CD14-positive monocyte (primary cell): ENCODE data around the gene DCTN2. TPM values are rescaled to one million over a fixed set of nuclear protein-coding genes. Genes with fewer than 3 reads are reported as not detected.

Experiments
- DNase-seq, 3 donors: peaks; one replicate each; pipeline ENCODE4 v3.0.0-alpha.2; 2011 to 2022
- H2AFZ ChIP-seq: 2 replicates; pipeline ENCODE4 v1.6.0; 2012; ENCODE audit warnings: mild to moderate bottlenecking, low read depth, low read length, inconsistent platforms; ENCODE audit not compliant: insufficient read depth, poor library complexity, severe bottlenecking
- H3K27ac ChIP-seq, 2 donors: 1 replicate in 1 of 2; 2 replicates in 1 of 2; pipeline ENCODE4 v1.5.1; 2012 to 2013; ENCODE audit warnings: low read length in 2 of 2, control low read depth in 1 of 2, inconsistent platforms in 1 of 2, low read depth in 1 of 2, mild to moderate bottlenecking in 1 of 2
- H3K27me3 ChIP-seq, 2 donors: one replicate each; pipeline versions ENCODE4 v1.6.0 to v1.6.1; 2011 to 2013; ENCODE audit warnings: low read length in 2 of 2; ENCODE audit not compliant: control insufficient read depth in 2 of 2, insufficient read depth in 2 of 2
- H3K36me3 ChIP-seq, 2 donors: replicated peaks in 1 of 2; 1 replicate in 1 of 2; 2 replicates in 1 of 2; pipeline versions ENCODE4 v1.5.1 to v1.6.1; 2012 to 2013; ENCODE audit warnings: low read length in 2 of 2, control low read depth in 1 of 2, inconsistent platforms in 1 of 2, mild to moderate bottlenecking in 1 of 2; ENCODE audit not compliant: insufficient read depth in 2 of 2, control insufficient read depth in 1 of 2
- H3K4me1 ChIP-seq, 2 donors: 1 replicate in 1 of 2; 2 replicates in 1 of 2; pipeline versions ENCODE4 v1.5.1 to v1.6.1; 2012 to 2013; ENCODE audit warnings: low read length in 2 of 2, control low read depth in 1 of 2, inconsistent platforms in 1 of 2, mild to moderate bottlenecking in 1 of 2, moderate library complexity in 1 of 2; ENCODE audit not compliant: insufficient read depth in 2 of 2, control insufficient read depth in 1 of 2
- H3K4me2 ChIP-seq: replicated peaks from 2 replicates; pipeline ENCODE3; 2012; ENCODE audit warnings: low read length, moderate library complexity, mild to moderate bottlenecking; ENCODE audit not compliant: poor library complexity, severe bottlenecking; ENCODE audit errors: extremely low read depth
- H3K4me3 ChIP-seq, 3 experiments: fragments of 200-600 bp in 1 of 3; sonication (generic) in 1 of 3; replicated peaks in 1 of 3; 1 replicate in 2 of 3; 2 replicates in 1 of 3; pipeline ENCODE4 v1.5.1; 2011 to 2013; ENCODE audit warnings: low read length in 3 of 3, mild to moderate bottlenecking in 3 of 3, control low read depth in 2 of 3, low read depth in 2 of 3, inconsistent platforms in 1 of 3, moderate library complexity in 1 of 3
- H3K79me2 ChIP-seq: 2 replicates; pipeline ENCODE4 v1.6.0; 2012; ENCODE audit warnings: mild to moderate bottlenecking, control low read depth, inconsistent platforms, low read length, moderate library complexity; ENCODE audit not compliant: insufficient read depth
- H3K9ac ChIP-seq: 2 replicates; pipeline ENCODE4 v1.6.0; 2017; ENCODE audit warnings: low read length, mild to moderate bottlenecking; ENCODE audit not compliant: insufficient read depth, poor library complexity, severe bottlenecking
- H3K9me3 ChIP-seq, 2 donors: replicated peaks in 1 of 2; 1 replicate in 1 of 2; 2 replicates in 1 of 2; pipeline versions ENCODE4 v1.5.1 to v1.6.1; 2012 to 2013; ENCODE audit warnings: low read length in 2 of 2, control low read depth in 1 of 2; ENCODE audit not compliant: control insufficient read depth in 1 of 2, insufficient read depth in 1 of 2
- H4K20me1 ChIP-seq: 2 replicates; pipeline ENCODE4 v1.6.0; 2012; ENCODE audit warnings: mild to moderate bottlenecking, low read length, control low read depth, moderate library complexity; ENCODE audit not compliant: insufficient read depth
- H3K27ac Mint-ChIP-seq, 7 donors: one replicate each; pipeline ENCODE4 v1.8.0; 2020; ENCODE audit warnings: mild to moderate bottlenecking in 7 of 7, mixed read lengths in 7 of 7, moderate library complexity in 6 of 7, inconsistent platforms in 2 of 7
- H3K27me3 Mint-ChIP-seq, 3 donors: one replicate each; pipeline ENCODE4 v1.8.0; 2021 to 2022; ENCODE audit warnings: low read depth in 3 of 3, mild to moderate bottlenecking in 3 of 3, mixed read lengths in 3 of 3, moderate library complexity in 3 of 3, inconsistent platforms in 1 of 3
- H3K36me3 Mint-ChIP-seq, 2 donors: one replicate each; pipeline ENCODE4 v1.8.0; 2020; ENCODE audit warnings: mixed read lengths in 2 of 2, inconsistent platforms in 1 of 2, mild to moderate bottlenecking in 1 of 2
- H3K4me1 Mint-ChIP-seq: one replicate; pipeline ENCODE4 v1.8.0; 2020; ENCODE audit warnings: mild to moderate bottlenecking, mixed read lengths
- H3K4me3 Mint-ChIP-seq, 2 donors: one replicate each; pipeline ENCODE4 v1.8.0; 2020; ENCODE audit warnings: mild to moderate bottlenecking in 2 of 2, mixed read lengths in 2 of 2, moderate library complexity in 1 of 2
- H3K9me3 Mint-ChIP-seq, 7 donors: one replicate each; pipeline ENCODE4 v1.8.0; 2020 to 2022; ENCODE audit warnings: mixed read lengths in 7 of 7, mild to moderate bottlenecking in 6 of 7, moderate library complexity in 6 of 7, inconsistent platforms in 2 of 7
- WGBS: methylation state at CpG from one replicate; pipeline ENCODE4 v1.1.5; 2013; ENCODE audit warnings: missing lambda C conversion rate; ENCODE audit not compliant: insufficient coverage; 5-methylcytosine and 5-hydroxymethylcytosine counted together
- intact Hi-C, 2 donors: fragments of 100-400 bp; cut with micrococcal nuclease; formaldehyde crosslinking; loops; one replicate each; pipeline versions ENCODE4 v1.15.0 to v1.15.1; 2023
- polyA plus RNA-seq, 3 donors: library from polyadenylated mRNA; depleted of rRNA in 1 of 3; unstranded in 2 of 3; stranded (reverse) in 1 of 3; fragments of 300-500 nt in 2 of 3; fragments of >200 nt in 1 of 3; fragmentation: Illumina TruSeq in 2 of 3; gene quantifications; 1 replicate in 2 of 3; 2 replicates in 1 of 3; pipeline ENCODE4 v1.2.3, GENCODE V29; 2012 to 2021
- TF ChIP-seq, protein P1 (sequence below): fragments of 200-600 bp; IDR thresholded peaks from one replicate; pipeline ENCODE4 v1.8.0; 2022; ENCODE audit warnings: antibody characterized with exemption, mild to moderate bottlenecking

DCTN2 gene
- polyA plus RNA-seq, 3 donors = 72.8 to 94.5 (median 82.2) TPM

DNA sequence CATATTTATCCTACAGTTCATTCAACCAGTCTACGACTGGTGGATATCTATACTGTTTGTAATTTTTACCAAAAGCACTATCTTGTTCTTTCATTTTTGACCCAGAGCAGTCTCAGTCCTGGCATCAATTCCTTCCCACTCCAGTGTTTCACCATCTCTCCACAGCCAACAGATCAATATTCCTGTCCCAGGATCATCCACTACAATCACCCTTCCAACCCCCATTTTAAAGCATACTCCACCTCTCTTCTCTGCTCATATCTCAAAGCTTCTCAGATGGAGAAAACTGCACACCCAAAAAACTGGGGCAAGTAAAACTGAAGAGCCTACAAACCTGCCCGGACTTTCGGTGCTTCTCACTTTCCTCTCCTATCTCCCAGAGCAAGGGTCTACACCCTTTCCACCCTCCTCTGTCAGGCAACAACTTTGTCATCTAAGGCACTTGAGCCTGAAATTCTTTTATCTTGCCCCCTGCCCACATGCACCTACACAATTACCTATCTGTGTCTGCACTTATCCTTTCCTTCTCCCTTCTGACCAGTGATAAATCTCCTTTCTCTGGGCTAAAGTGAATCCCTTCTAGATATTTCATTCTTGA, 39.9 kb upstream of the DCTN2 start:
- Histone ChIP-seq H3K9ac (no peak overlapping the region), H3K4me3 (no peak overlapping the region), H3K27me3 (peaks cover 5 to 18% of the 10 kb centered on the region in 2 donors), H3K4me2 (no peak overlapping the region), H3K27ac (no peak overlapping the region), H3K36me3 (no peaks in the 10 kb centered on the region), H3K79me2 (peaks cover 4% of the 10 kb centered on the region), H3K4me1 (peaks cover 29 to 34% of the 10 kb centered on the region in 2 donors), H3K9me3 (no peaks in the 10 kb centered on the region), H2AFZ (no peak overlapping the region), H4K20me1 (no peaks in the 10 kb centered on the region)
- peaks cover 2 to 20% (median 7%) of the 10 kb centered on the region in 3 donors for H3K27me3 Mint-ChIP-seq
- no peak overlapping the region for H3K27ac Mint-ChIP-seq
- no peak for DNase-seq
- WGBS = 96% methylated on average over 3 of the region's 3 CpGs
- H3K4me3 Mint-ChIP-seq = no peak overlapping the region
- H3K9me3 Mint-ChIP-seq = no peaks in the 10 kb centered on the region
- peaks cover 34% of the 10 kb centered on the region for H3K4me1 Mint-ChIP-seq
- TF ChIP-seq, protein P1, sequence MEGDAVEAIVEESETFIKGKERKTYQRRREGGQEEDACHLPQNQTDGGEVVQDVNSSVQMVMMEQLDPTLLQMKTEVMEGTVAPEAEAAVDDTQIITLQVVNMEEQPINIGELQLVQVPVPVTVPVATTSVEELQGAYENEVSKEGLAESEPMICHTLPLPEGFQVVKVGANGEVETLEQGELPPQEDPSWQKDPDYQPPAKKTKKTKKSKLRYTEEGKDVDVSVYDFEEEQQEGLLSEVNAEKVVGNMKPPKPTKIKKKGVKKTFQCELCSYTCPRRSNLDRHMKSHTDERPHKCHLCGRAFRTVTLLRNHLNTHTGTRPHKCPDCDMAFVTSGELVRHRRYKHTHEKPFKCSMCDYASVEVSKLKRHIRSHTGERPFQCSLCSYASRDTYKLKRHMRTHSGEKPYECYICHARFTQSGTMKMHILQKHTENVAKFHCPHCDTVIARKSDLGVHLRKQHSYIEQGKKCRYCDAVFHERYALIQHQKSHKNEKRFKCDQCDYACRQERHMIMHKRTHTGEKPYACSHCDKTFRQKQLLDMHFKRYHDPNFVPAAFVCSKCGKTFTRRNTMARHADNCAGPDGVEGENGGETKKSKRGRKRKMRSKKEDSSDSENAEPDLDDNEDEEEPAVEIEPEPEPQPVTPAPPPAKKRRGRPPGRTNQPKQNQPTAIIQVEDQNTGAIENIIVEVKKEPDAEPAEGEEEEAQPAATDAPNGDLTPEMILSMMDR = no peak
- intact Hi-C loops = loop anchor here in 1 of 2 donors (10.0 kb wide), 1 partner anchor 108 kb away; the partner anchor contains the start of gene OS9
- H3K36me3 Mint-ChIP-seq = peaks cover 0 to 3% of the 10 kb centered on the region in 2 donors

DNA sequence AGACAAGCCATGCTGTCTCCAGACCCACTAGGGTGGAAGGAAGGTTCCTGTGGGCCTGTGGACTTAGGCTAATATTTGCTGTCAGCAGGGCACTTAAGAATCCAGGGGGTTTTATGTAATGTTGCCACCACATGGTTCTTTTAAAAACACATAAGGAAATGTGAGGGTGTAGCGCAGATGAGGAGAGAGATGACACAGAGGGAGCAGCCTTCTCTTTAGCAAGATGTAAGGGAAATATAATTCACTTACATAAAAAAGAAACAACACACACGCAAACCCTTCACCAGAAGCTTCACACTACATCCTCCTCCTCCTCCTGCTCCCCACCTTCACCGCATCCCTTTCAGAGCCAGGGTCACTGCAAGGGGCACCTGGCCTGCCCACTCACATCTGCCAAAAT, 39.1 kb upstream of the DCTN2 start:
- Mint-ChIP-seq H3K4me1 (peaks cover 29% of the 10 kb centered on the region), H3K4me3 (no peak overlapping the region), H3K36me3 (peaks cover 0 to 3% of the 10 kb centered on the region in 2 donors), H3K27me3 (peaks cover 2 to 18% (median 7%) of the 10 kb centered on the region in 3 donors), H3K27ac (no peak overlapping the region), H3K9me3 (no peaks in the 10 kb centered on the region)
- Histone ChIP-seq H3K79me2 (no peaks in the 10 kb centered on the region), H3K9ac (no peak overlapping the region), H3K4me1 (peaks cover 23 to 26% of the 10 kb centered on the region in 2 donors), H3K4me2 (no peak overlapping the region), H3K27me3 (peaks cover 5 to 20% of the 10 kb centered on the region in 2 donors), H3K36me3 (no peaks in the 10 kb centered on the region), H3K27ac (no peak overlapping the region), H4K20me1 (no peaks in the 10 kb centered on the region), H3K9me3 (no peaks in the 10 kb centered on the region), H3K4me3 (no peak overlapping the region), H2AFZ (no peak overlapping the region)
- 100% methylated on average over 2 of the region's 3 CpGs for WGBS
- TF ChIP-seq, protein P1 = no peak
- DNase-seq = no peak
- intact Hi-C loops = loop anchor here in 1 of 2 donors (10.0 kb wide), 1 partner anchor 109 kb away; the partner anchor contains the start of gene OS9
